HL-60 (cell line): Measurements from ENCODE around the gene SPATS2L.

Experiments
- POLR2AphosphoS5 ChIP-seq: IDR thresholded peaks from 2 replicates; pipeline ENCODE4 v1.6.1; 2012; ENCODE audit warnings: low read depth
- TF ChIP-seq, protein P1 (sequence below): IDR thresholded peaks from 2 replicates; pipeline ENCODE4 v1.6.1; 2012; ENCODE audit warnings: low read depth; ENCODE audit not compliant: insufficient replicate concordance
- TF ChIP-seq, protein P2 (sequence below): IDR thresholded peaks from one replicate; pipeline ENCODE4 v1.5.1; 2011; ENCODE audit warnings: low read length, control low read depth, inconsistent platforms; ENCODE audit not compliant: insufficient read depth

DNA sequence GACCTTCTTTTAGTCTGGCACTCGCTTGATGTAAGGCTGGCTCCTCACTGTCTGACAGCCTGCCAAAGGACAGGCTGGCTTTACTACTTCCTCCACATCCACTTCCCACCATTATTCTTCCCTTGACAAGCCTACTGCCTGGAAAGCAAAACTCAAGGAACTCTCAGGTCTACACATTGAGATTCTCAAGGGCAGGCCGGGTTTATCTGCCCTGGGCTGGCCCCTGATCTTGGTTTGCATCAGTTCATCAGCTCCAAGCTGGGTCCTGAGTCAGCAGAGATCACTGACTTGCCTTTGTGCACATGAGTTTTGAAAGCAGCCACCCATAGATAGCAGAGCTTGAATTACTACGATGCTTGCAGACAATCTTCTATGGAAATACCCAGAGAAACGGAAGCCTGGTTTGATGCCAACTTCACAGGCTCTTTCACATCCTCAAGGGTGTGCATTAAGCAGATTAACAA is 149.5 kb downstream of the SPATS2L start:
- TF ChIP-seq, protein P1, sequence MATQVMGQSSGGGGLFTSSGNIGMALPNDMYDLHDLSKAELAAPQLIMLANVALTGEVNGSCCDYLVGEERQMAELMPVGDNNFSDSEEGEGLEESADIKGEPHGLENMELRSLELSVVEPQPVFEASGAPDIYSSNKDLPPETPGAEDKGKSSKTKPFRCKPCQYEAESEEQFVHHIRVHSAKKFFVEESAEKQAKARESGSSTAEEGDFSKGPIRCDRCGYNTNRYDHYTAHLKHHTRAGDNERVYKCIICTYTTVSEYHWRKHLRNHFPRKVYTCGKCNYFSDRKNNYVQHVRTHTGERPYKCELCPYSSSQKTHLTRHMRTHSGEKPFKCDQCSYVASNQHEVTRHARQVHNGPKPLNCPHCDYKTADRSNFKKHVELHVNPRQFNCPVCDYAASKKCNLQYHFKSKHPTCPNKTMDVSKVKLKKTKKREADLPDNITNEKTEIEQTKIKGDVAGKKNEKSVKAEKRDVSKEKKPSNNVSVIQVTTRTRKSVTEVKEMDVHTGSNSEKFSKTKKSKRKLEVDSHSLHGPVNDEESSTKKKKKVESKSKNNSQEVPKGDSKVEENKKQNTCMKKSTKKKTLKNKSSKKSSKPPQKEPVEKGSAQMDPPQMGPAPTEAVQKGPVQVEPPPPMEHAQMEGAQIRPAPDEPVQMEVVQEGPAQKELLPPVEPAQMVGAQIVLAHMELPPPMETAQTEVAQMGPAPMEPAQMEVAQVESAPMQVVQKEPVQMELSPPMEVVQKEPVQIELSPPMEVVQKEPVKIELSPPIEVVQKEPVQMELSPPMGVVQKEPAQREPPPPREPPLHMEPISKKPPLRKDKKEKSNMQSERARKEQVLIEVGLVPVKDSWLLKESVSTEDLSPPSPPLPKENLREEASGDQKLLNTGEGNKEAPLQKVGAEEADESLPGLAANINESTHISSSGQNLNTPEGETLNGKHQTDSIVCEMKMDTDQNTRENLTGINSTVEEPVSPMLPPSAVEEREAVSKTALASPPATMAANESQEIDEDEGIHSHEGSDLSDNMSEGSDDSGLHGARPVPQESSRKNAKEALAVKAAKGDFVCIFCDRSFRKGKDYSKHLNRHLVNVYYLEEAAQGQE, result no peak
- TF ChIP-seq, protein P2, sequence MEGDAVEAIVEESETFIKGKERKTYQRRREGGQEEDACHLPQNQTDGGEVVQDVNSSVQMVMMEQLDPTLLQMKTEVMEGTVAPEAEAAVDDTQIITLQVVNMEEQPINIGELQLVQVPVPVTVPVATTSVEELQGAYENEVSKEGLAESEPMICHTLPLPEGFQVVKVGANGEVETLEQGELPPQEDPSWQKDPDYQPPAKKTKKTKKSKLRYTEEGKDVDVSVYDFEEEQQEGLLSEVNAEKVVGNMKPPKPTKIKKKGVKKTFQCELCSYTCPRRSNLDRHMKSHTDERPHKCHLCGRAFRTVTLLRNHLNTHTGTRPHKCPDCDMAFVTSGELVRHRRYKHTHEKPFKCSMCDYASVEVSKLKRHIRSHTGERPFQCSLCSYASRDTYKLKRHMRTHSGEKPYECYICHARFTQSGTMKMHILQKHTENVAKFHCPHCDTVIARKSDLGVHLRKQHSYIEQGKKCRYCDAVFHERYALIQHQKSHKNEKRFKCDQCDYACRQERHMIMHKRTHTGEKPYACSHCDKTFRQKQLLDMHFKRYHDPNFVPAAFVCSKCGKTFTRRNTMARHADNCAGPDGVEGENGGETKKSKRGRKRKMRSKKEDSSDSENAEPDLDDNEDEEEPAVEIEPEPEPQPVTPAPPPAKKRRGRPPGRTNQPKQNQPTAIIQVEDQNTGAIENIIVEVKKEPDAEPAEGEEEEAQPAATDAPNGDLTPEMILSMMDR, result no peak
- no peak for TF ChIP-seq POLR2AphosphoS5
